22Rv1 (cell line): Measurements from ENCODE around the gene DHRS3.

Experiments used
- ZFX ChIP-seq: fragments of 450-650 bp; IDR thresholded peaks from 2 replicates; pipeline ENCODE4 v1.6.1; 2017; ENCODE audit warnings: antibody characterized with exemption, borderline replicate concordance
- TF ChIP-seq, protein P1 (sequence below): fragments of 450-650 bp; IDR thresholded peaks from 2 replicates; pipeline ENCODE4 v1.5.1; 2017; ENCODE audit warnings: mild to moderate bottlenecking

- TF ChIP-seq, protein P1, sequence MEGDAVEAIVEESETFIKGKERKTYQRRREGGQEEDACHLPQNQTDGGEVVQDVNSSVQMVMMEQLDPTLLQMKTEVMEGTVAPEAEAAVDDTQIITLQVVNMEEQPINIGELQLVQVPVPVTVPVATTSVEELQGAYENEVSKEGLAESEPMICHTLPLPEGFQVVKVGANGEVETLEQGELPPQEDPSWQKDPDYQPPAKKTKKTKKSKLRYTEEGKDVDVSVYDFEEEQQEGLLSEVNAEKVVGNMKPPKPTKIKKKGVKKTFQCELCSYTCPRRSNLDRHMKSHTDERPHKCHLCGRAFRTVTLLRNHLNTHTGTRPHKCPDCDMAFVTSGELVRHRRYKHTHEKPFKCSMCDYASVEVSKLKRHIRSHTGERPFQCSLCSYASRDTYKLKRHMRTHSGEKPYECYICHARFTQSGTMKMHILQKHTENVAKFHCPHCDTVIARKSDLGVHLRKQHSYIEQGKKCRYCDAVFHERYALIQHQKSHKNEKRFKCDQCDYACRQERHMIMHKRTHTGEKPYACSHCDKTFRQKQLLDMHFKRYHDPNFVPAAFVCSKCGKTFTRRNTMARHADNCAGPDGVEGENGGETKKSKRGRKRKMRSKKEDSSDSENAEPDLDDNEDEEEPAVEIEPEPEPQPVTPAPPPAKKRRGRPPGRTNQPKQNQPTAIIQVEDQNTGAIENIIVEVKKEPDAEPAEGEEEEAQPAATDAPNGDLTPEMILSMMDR, result no peak
- TF ChIP-seq ZFX, result no peak
These were observed 17.7 kb downstream of the DHRS3 start for GRCh38 chr1:12600335-12600734.
